ENCODE data around the gene ITGB8. TPM values are rescaled to one million over a fixed set of nuclear protein-coding genes. Genes with fewer than 3 reads are reported as not detected.
A peak's percentile ranks its signal among the peaks of the same experiment; 100 is the strongest.

The ITGB8 gene
- total RNA-seq, 3 donors from 2014 or later: 0.10 to 0.19 (median 0.11) TPM

- no peaks in the 10 kb centered on the region for H3K36me3 Mint-ChIP-seq (ENCODE audit: insufficient read depth)
- no peak for ATAC-seq
- no peak overlapping the region for H3K4me3 Mint-ChIP-seq
- H3K27me3 Mint-ChIP-seq (ENCODE audit: low read depth): no peaks in the 10 kb centered on the region
- DNase-seq: no peak
- H3K9me3 Mint-ChIP-seq: no peaks in the 10 kb centered on the region
- no peaks in the 10 kb centered on the region for H3K4me1 Mint-ChIP-seq (ENCODE audit: low read depth)
Measured at GRCh38 chr7:20317413-20317812, 13.3 kb upstream of the ITGB8 start.

GRCh38 chr7:20318933-20319332 is 11.8 kb upstream of the ITGB8 start:
- Mint-ChIP-seq H3K9me3 (no peaks in the 10 kb centered on the region), H3K27me3 (ENCODE audit: low read depth) (no peaks in the 10 kb centered on the region), H3K4me1 (ENCODE audit: low read depth) (no peaks in the 10 kb centered on the region), H3K36me3 (ENCODE audit: insufficient read depth) (no peaks in the 10 kb centered on the region), H3K4me3 (no peak overlapping the region)
- no peak for DNase-seq
- no peak for ATAC-seq

- no peaks in the 10 kb centered on the region for H3K4me1 Mint-ChIP-seq (ENCODE audit: low read depth)
- no peak overlapping the region for H3K4me3 Mint-ChIP-seq
- no peaks in the 10 kb centered on the region for H3K36me3 Mint-ChIP-seq (ENCODE audit: insufficient read depth)
- no peak for DNase-seq
- H3K27me3 Mint-ChIP-seq (ENCODE audit: low read depth): no peaks in the 10 kb centered on the region
- no peaks in the 10 kb centered on the region for H3K9me3 Mint-ChIP-seq
- ATAC-seq: no peak
Measured at GRCh38 chr7:20320322-20320721, 10.4 kb upstream of the ITGB8 start.

GRCh38 chr7:20320786-20321185 is 9.9 kb upstream of the ITGB8 start:
- Mint-ChIP-seq H3K9me3 (no peaks in the 10 kb centered on the region), H3K4me3 (no peak overlapping the region), H3K27me3 (ENCODE audit: low read depth) (no peaks in the 10 kb centered on the region), H3K36me3 (ENCODE audit: insufficient read depth) (no peaks in the 10 kb centered on the region), H3K4me1 (ENCODE audit: low read depth) (no peaks in the 10 kb centered on the region)
- DNase-seq: no peak
- no peak for ATAC-seq

DNA sequence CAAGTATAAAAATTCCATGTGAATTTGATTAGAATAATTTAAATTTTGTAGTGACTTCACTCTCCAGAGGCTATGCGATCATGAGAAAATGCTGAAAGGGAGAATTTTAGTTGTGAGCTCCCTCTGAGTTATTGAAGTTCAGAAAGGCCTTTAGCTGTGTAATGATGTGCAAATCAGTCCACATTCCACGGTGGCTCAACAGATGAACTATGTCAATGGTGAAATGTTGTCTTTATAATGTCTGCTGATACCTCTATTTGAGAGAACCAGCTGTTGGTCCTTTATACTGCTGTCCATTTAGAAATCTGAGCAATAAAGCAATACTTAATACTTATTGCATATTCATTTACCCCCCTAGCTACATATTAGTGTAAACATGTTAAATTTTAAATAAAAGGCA is 7.1 kb upstream of the ITGB8 start:
- no peaks in the 10 kb centered on the region for H3K9me3 Mint-ChIP-seq
- ATAC-seq (no peak), DNase-seq (no peak)
- peaks cover 4% of the 10 kb centered on the region for H3K27me3 Mint-ChIP-seq (ENCODE audit: low read depth)
- no peak overlapping the region for H3K4me3 Mint-ChIP-seq
- no peaks in the 10 kb centered on the region for H3K36me3 Mint-ChIP-seq (ENCODE audit: insufficient read depth)
- no peaks in the 10 kb centered on the region for H3K4me1 Mint-ChIP-seq (ENCODE audit: low read depth)

DNA sequence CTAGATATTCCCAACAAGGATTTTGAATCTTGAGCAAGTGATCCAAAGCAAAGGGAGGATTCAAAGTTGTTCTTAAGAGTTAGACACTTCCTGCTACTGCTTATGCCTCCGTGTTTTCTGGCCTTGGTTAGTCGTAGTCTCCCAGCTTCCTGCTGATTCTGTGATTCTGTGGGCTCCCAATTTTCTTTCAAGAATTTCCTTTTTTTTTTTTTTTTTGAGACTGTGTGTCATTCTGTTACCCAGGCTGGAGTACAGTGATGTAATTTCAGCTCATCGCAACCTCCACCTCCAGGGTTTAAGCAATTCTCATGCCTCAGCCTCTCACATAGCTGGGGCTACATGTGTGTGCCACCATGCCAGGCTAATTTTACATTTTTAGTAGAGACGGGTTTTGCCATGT is 4.4 kb upstream of the ITGB8 start:
- ATAC-seq: no peak
- DNase-seq: no peak
- Mint-ChIP-seq H3K27me3 (ENCODE audit: low read depth) (peaks cover 24% of the 10 kb centered on the region), H3K9me3 (no peaks in the 10 kb centered on the region), H3K4me3 (no peak overlapping the region), H3K4me1 (ENCODE audit: low read depth) (peaks cover 13% of the 10 kb centered on the region), H3K36me3 (ENCODE audit: insufficient read depth) (no peaks in the 10 kb centered on the region)

DNA sequence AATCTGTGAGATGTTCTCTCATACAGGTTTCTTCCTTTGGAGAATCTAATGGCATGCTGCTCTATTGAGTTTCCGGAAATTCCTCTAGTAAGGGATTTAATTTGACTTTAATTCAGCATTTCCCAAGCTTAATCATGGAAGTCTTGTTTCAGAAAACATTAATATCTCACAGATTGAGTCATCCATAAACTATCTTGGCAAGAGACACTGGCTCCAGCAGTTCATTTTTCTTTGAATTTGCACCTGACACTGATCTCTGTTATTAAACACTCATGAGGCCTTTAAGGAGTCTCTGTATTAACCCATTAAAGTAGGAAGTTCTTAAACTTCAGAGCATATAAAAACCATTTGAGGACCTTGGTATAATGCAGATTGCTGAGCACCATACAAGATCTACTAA is 3.6 kb upstream of the ITGB8 start:
- H3K4me3 Mint-ChIP-seq: no peak overlapping the region
- no peaks in the 10 kb centered on the region for H3K9me3 Mint-ChIP-seq
- DNase-seq (no peak), ATAC-seq (no peak)
- H3K4me1 Mint-ChIP-seq (ENCODE audit: low read depth): peaks cover 17% of the 10 kb centered on the region
- H3K27me3 Mint-ChIP-seq (ENCODE audit: low read depth): peaks cover 28% of the 10 kb centered on the region
- H3K36me3 Mint-ChIP-seq (ENCODE audit: insufficient read depth): no peaks in the 10 kb centered on the region

GRCh38 chr7:20328027-20328426 is 2.7 kb upstream of the ITGB8 start:
- Mint-ChIP-seq H3K36me3 (ENCODE audit: insufficient read depth) (no peaks in the 10 kb centered on the region), H3K9me3 (no peaks in the 10 kb centered on the region), H3K27me3 (ENCODE audit: low read depth) (peaks cover 34% of the 10 kb centered on the region), H3K4me3 (no peak overlapping the region), H3K4me1 (ENCODE audit: low read depth) (peaks cover 19% of the 10 kb centered on the region)
- ATAC-seq (no peak), DNase-seq (no peak)

GRCh38 chr7:20328692-20329091 is 2.0 kb upstream of the ITGB8 start:
- no peaks in the 10 kb centered on the region for H3K36me3 Mint-ChIP-seq (ENCODE audit: insufficient read depth)
- no peak for DNase-seq
- H3K9me3 Mint-ChIP-seq: no peaks in the 10 kb centered on the region
- H3K27me3 Mint-ChIP-seq (ENCODE audit: low read depth): peaks cover 37% of the 10 kb centered on the region
- no peak for ATAC-seq
- peaks cover 19% of the 10 kb centered on the region for H3K4me1 Mint-ChIP-seq (ENCODE audit: low read depth)
- H3K4me3 Mint-ChIP-seq: no peak overlapping the region

DNA sequence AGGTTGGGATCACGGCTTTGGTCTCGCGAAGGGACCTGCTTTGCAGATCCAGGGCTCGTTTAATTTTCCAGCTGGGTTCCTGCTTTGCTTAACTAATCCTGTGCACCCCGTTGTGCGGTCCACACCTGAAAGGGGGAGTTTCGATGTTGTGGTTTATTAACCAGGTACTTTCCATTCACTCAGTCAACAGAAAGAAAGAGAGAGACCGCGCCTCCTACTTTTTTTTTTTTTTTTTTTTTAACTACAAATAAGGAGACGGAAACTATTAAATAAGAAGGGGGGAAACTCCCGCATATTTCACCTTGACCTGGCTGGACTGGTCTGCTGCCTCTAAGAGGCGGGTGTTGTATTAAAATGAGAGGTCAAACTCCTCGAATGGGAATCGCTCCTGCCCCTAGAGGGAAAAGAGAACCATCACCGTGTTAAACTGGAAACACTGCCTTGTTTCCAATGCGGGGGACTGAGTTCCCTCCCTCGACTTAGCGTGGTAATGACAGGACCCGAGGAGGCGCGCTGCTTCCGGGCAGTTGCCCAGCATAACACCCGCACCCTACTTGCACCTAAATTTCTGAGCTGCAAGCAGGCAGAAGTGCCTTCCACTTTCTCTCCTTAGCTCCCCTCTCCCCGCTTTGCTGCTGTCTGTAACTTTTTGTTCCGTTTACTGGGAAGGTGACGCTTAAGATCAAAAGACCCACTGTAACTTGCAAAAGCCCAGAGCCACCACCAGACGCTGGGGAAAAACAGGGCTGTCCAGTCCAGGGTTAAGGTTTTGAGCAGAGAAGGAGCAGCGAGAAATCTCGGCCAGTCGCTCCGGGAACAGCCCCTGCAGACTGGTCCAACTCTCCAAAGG is 1.1 kb upstream of the ITGB8 start:
- Mint-ChIP-seq H3K36me3 (ENCODE audit: insufficient read depth) (no peaks in the 10 kb centered on the region), H3K9me3 (no peaks in the 10 kb centered on the region), H3K4me3 (peak overlapping the region; percentile 76), H3K27me3 (ENCODE audit: low read depth) (peaks cover 40% of the 10 kb centered on the region), H3K4me1 (ENCODE audit: low read depth) (peaks cover 19% of the 10 kb centered on the region)
- DNase-seq: no peak
- no peak for ATAC-seq

DNA sequence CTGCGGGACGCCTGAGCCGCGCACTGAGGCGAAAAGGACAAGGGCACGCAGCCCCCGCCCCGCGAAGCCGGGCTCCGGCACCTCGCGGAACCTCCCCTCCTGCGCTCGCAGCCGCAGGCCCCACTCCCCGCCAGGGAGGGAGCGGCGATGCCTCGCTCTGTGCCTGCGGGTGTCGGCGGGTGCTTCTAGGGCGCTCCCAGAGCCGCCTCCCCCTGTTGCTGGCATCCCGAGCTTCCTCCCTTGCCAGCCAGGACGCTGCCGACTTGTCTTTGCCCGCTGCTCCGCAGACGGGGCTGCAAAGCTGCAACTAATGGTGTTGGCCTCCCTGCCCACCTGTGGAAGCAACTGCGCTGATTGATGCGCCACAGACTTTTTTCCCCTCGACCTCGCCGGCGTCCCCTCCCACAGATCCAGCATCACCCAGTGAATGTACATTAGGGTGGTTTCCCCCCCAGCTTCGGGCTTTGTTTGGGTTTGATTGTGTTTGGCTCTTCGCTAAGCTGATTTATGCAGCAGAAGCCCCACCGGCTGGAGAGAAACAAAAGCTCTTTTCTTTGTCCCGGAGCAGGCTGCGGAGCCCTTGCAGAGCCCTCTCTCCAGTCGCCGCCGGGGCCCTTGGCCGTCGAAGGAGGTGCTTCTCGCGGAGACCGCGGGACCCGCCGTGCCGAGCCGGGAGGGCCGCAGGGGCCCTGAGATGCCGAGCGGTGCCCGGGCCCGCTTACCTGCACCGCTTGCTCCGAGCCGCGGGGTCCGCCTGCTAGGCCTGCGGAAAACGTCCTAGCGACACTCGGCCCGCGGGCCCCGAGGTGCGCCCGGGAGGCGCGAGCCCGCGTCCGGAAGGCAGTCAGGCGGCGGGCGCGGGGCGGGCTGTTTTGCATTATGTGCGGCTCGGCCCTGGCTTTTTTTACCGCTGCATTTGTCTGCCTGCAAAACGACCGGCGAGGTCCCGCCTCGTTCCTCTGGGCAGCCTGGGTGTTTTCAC is 519 bp downstream of the ITGB8 start:
- Mint-ChIP-seq H3K27me3 (ENCODE audit: low read depth) (peaks cover 45% of the 10 kb centered on the region), H3K36me3 (ENCODE audit: insufficient read depth) (no peaks in the 10 kb centered on the region), H3K4me3 (peak overlapping the region; percentile 76), H3K4me1 (ENCODE audit: low read depth) (peaks cover 19% of the 10 kb centered on the region), H3K9me3 (no peaks in the 10 kb centered on the region)
- DNase-seq (no peak), ATAC-seq (peak; percentile 49 to 57)

GRCh38 chr7:20331910-20332813 is 1.5 kb downstream of the ITGB8 start:
- H3K9me3 Mint-ChIP-seq: no peaks in the 10 kb centered on the region
- H3K36me3 Mint-ChIP-seq (ENCODE audit: insufficient read depth): no peaks in the 10 kb centered on the region
- peak overlapping the region; percentile 65 for H3K4me3 Mint-ChIP-seq
- H3K4me1 Mint-ChIP-seq (ENCODE audit: low read depth): peaks cover 19% of the 10 kb centered on the region
- ATAC-seq (no peak), DNase-seq (no peak)
- peaks cover 48% of the 10 kb centered on the region for H3K27me3 Mint-ChIP-seq (ENCODE audit: low read depth)

- DNase-seq: no peak
- Mint-ChIP-seq H3K9me3 (no peaks in the 10 kb centered on the region), H3K4me1 (ENCODE audit: low read depth) (no peaks in the 10 kb centered on the region), H3K27me3 (ENCODE audit: low read depth) (peaks cover 15% of the 10 kb centered on the region), H3K4me3 (no peak overlapping the region), H3K36me3 (ENCODE audit: insufficient read depth) (no peaks in the 10 kb centered on the region)
- no peak for ATAC-seq
Measured at GRCh38 chr7:20338285-20338684, 7.6 kb downstream of the ITGB8 start.

GRCh38 chr7:20340839-20341238 is 10.1 kb downstream of the ITGB8 start:
- no peak for ATAC-seq

More at GRCh38 chr7:20340839-20341238, 10.1 kb downstream of the ITGB8 start:
- Mint-ChIP-seq H3K27me3 (ENCODE audit: low read depth) (peaks cover 7% of the 10 kb centered on the region), H3K4me3 (no peak overlapping the region), H3K4me1 (ENCODE audit: low read depth) (no peaks in the 10 kb centered on the region), H3K9me3 (no peaks in the 10 kb centered on the region), H3K36me3 (ENCODE audit: insufficient read depth) (no peaks in the 10 kb centered on the region)
- no peak for DNase-seq
